AG04450 (cell line): ENCODE measurements around the gene DAO. TPM values are rescaled to one million over a fixed set of nuclear protein-coding genes. Genes with fewer than 3 reads are reported as not detected.

ENCODE experiments used
- CTCF ChIA-PET: fragments of 300-600, 350-600 bp; formaldehyde crosslinking; extraction: SDS; loops from one replicate; lab custom pipeline; 2022; ENCODE audit warnings: antibody characterized with exemption, inconsistent platforms; lab: Charles Lee
- POLR2A ChIA-PET: fragments of 350-600 bp; formaldehyde crosslinking; extraction: SDS; loops from one replicate; lab custom pipeline; 2021; ENCODE audit warnings: antibody characterized with exemption, inconsistent platforms; lab: Yijun Ruan, JAX
- DNase-seq: peaks from one replicate; pipeline ENCODE4 v3.0.0-alpha.2; 2011; ENCODE audit warnings: low read depth, low spot score
- H3K27ac ChIP-seq: one replicate; pipeline ENCODE4 v1.5.1; 2012; ENCODE audit warnings: low read depth, low read length, control low read depth
- H3K27me3 ChIP-seq: one replicate; pipeline ENCODE4 v1.6.0; 2012; ENCODE audit warnings: low read length; ENCODE audit not compliant: control insufficient read depth, insufficient read depth
- H3K4me3 ChIP-seq: 2 replicates; pipeline ENCODE4 v1.5.1; 2011; ENCODE audit warnings: mild to moderate bottlenecking, low read depth, low read length, control low read depth
- H3K9me3 ChIP-seq: 2 replicates; pipeline ENCODE4 v1.5.1; 2012; ENCODE audit warnings: low read length; ENCODE audit not compliant: control insufficient read depth, insufficient read depth
- polyA plus RNA-seq: library from polyadenylated mRNA; depleted of rRNA; stranded (reverse); fragments of >200 nt; gene quantifications from 2 replicates; pipeline ENCODE4 v1.2.3, GENCODE V29; 2011
- TF ChIP-seq, protein P1 (sequence below): IDR thresholded peaks from 2 replicates; pipeline ENCODE4 v1.5.1; 2011; ENCODE audit warnings: low read depth, low read length, control low read depth, inconsistent platforms

Gene DAO
- polyA plus RNA-seq, 1 experiment = not detected

DNA sequence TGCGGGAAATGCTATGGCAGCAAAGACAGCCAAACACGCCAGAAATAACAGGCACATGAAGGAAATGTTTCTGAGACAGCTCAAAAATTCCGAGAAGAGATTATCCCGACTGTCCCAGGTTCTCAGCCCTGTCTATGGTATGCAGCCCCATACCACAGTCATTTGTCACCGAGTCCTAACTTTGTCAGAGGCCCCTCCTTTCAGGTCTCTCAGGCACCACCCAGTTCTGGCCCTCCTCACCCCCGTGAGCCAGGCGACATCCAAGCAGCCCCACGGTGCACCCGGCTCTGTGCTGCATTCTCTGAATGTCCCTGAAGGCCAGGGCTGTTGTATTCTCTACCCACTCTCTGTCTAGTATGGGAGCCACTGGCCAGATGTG lies 46.5 kb upstream of the DAO start:
- POLR2A ChIA-PET = interaction anchor here (0.8 to 2.0 kb wide), 7 partner anchors 17 to 103 kb away, joined by 3 to 18 read pairs (median 5); partner anchors contain the start of gene SSH1
- peak overlapping the region; percentile 100 for H3K27ac ChIP-seq
- H3K27me3 ChIP-seq = no peaks in the 10 kb centered on the region
- CTCF ChIA-PET = interaction anchor here (0.8 to 1.5 kb wide), 4 partner anchors 14 to 268 kb away, joined by 3 to 8 read pairs (median 4); no protein-coding TSS in a partner anchor
- H3K4me3 ChIP-seq = peak overlapping the region; percentile 33
- TF ChIP-seq, protein P1, sequence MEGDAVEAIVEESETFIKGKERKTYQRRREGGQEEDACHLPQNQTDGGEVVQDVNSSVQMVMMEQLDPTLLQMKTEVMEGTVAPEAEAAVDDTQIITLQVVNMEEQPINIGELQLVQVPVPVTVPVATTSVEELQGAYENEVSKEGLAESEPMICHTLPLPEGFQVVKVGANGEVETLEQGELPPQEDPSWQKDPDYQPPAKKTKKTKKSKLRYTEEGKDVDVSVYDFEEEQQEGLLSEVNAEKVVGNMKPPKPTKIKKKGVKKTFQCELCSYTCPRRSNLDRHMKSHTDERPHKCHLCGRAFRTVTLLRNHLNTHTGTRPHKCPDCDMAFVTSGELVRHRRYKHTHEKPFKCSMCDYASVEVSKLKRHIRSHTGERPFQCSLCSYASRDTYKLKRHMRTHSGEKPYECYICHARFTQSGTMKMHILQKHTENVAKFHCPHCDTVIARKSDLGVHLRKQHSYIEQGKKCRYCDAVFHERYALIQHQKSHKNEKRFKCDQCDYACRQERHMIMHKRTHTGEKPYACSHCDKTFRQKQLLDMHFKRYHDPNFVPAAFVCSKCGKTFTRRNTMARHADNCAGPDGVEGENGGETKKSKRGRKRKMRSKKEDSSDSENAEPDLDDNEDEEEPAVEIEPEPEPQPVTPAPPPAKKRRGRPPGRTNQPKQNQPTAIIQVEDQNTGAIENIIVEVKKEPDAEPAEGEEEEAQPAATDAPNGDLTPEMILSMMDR = no peak
- H3K9me3 ChIP-seq = no peaks in the 10 kb centered on the region; the same call in 1 of the 2 replicates
- no peak for DNase-seq

DNA sequence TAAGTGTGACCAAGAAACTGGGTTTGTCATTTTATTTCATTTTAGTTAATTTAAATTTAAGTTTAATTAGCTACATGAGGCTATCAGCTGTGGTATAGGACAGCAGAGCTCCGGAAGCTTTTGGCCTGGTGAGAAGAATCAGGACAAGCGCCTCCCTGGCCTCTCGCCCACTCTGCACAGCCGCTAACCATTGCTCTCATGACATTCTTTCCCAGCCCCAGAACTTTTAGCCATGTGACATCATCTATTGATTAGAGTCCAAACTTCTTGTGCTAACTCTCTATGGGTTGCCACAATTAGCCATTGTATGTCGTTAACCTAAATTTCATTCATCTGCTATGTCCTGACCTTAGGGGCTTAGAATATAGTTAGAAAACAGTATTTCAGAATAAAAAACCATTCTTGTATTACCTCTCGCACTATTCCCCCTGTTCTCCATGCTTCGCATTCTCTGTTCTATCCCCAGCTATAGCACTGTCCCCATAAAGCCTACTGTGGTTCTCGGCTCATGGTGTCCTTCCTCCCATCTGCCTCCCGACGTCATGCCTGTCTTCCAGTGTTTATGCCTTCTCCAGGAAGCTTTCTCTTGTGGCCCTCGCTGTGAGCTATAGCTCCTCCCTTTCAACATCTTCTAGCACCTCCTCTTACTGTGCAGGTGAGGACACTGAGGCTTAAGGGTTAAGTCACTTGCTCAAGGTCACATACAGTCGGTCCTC lies 46.0 kb upstream of the DAO start:
- Histone ChIP-seq H3K27me3 (no peaks in the 10 kb centered on the region), H3K27ac (peak overlapping the region; percentile 100), H3K9me3 (no peaks in the 10 kb centered on the region; the same call in 1 of the 2 replicates), H3K4me3 (no peak overlapping the region)
- ChIA-PET POLR2A (interaction anchor here (0.9 to 2.0 kb wide), 4 partner anchors 16 to 29 kb away, joined by 3 to 18 read pairs (median 12); partner anchors contain the start of gene SSH1), CTCF (interaction anchor here (1.3 to 1.4 kb wide), 2 partner anchors 31 to 117 kb away, joined by 3 to 5 read pairs; no protein-coding TSS in a partner anchor)
- no peak for DNase-seq
- TF ChIP-seq, protein P1 = no peak

DNA sequence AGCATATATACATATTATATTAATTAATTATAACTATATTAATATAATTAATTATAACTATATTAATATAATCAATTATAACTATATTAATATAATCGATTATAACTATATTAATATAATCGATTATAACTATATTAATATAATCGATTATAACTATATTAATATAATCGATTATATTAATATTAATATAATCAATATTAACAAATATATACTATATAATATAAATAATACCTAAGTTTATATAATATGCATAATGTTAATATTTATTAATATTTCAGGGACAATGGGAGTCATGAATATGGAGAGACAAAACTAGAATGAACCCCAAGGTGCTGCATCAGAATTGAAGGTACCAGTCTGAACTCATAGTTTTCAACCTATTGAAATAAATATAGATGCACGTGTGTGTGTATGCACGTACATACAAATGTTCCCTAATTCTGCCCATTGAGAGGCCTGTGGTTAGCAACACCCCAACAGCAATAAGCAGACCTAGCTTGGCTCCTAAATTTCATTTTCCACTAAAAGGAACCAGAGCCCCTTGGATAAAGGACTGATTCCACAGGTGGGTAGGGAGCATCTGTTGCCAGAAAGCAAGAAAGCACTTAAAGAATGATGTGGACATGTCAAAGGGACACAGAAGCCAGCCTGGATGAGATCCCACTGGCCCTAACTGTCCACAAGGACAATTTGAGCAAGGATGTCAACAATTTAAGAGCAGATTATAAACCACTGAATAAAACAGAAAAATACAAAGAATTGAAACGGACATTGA lies 43.8 kb upstream of the DAO start:
- DNase-seq = no peak
- CTCF ChIA-PET = no interaction called here
- no peak overlapping the region for H3K4me3 ChIP-seq
- POLR2A ChIA-PET = no interaction called here
- no peaks in the 10 kb centered on the region; the same call in 1 of the 2 replicates for H3K9me3 ChIP-seq
- TF ChIP-seq, protein P1 = no peak
- H3K27me3 ChIP-seq = no peaks in the 10 kb centered on the region
- H3K27ac ChIP-seq = no peak overlapping the region

DNA sequence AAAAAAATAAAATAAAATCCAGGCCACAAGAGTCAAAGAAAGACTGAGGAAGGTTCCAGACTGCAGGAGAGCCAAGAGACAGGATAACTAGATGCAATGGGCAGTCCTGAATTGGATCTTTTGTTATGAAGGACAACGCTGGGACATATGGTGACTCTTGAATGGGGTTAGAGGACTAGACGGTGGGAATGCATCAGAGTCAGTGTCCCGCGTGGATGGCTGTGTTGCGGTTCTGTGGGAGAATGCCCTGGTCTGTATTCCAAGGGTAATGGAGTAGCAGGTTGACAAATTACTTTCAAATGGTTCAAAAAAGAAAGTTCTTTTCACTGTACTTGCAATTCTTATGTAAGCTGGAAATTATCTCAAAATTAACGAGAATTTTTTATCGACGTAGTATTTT lies 42.7 kb upstream of the DAO start:
- Histone ChIP-seq H3K9me3 (no peaks in the 10 kb centered on the region; the same call in 1 of the 2 replicates), H3K27ac (peak overlapping the region; percentile 68), H3K4me3 (no peak overlapping the region), H3K27me3 (no peaks in the 10 kb centered on the region)
- no peak for DNase-seq
- TF ChIP-seq, protein P1 = no peak
- CTCF ChIA-PET = interaction anchor here (1.3 to 1.5 kb wide), 3 partner anchors 14 to 267 kb away, joined by 3 to 5 read pairs (median 4); no protein-coding TSS in a partner anchor
- POLR2A ChIA-PET = interaction anchor here (1.7 to 4.4 kb wide), 3 partner anchors 11 to 32 kb away, joined by 13 to 47 read pairs (median 22); no protein-coding TSS in a partner anchor
